Esophagus muscularis mucosa (tissue), 4 donors: ENCODE measurements around the gene GABRB2. TPM values are rescaled to one million over a fixed set of nuclear protein-coding genes. Genes with fewer than 3 reads are reported as not detected.

Experiments
- DNase-seq: peaks from one replicate; pipeline ENCODE4 v3.0.0-alpha.2; 2017; ENCODE audit errors: extremely low spot score
- H3K27ac ChIP-seq, 4 donors: fragments of 200-600 bp; sonication (generic); replicated peaks in 1 of 4; 1 replicate in 3 of 4; 2 replicates in 1 of 4; pipeline ENCODE4 v1.5.1; 2016 to 2019; ENCODE audit warnings: mild to moderate bottlenecking in 1 of 4
- H3K27me3 ChIP-seq, 4 donors: fragments of 200-600 bp; sonication (generic); one replicate each; pipeline versions ENCODE4 v1.5.1 to v1.6.0; 2016 to 2019
- H3K36me3 ChIP-seq, 4 donors: fragments of 200-600 bp; sonication (generic); one replicate each; pipeline ENCODE4 v1.5.1; 2016 to 2019
- H3K4me1 ChIP-seq, 4 donors: fragments of 200-600 bp; sonication (generic); one replicate each; pipeline ENCODE4 v1.5.1; 2016 to 2019
- H3K4me3 ChIP-seq, 4 donors: fragments of 200-600 bp; sonication (generic); 1 replicate in 2 of 4; 2 replicates in 2 of 4; pipeline ENCODE4 v1.5.1; 2016 to 2019; ENCODE audit warnings: mild to moderate bottlenecking in 4 of 4, moderate library complexity in 1 of 4
- H3K9me3 ChIP-seq, 4 donors: fragments of 200-600 bp; sonication (generic); 1 replicate in 3 of 4; 2 replicates in 1 of 4; pipeline ENCODE4 v1.5.1; 2016 to 2019
- CTCF ChIP-seq, 3 experiments: fragments of 200-600 bp in 2 of 3; fragments of 450-650 bp in 1 of 3; sonication (generic) in 2 of 3; IDR thresholded peaks; one replicate each; pipeline ENCODE4 v1.5.1; 2017 to 2019; ENCODE audit warnings: antibody characterized with exemption in 3 of 3, mild to moderate bottlenecking in 2 of 3, moderate library complexity in 1 of 3
- EP300 ChIP-seq: sonication (generic); formaldehyde crosslinking; IDR thresholded peaks from one replicate; pipeline ENCODE4 v1.6.1; 2017; ENCODE audit warnings: antibody characterized with exemption
- POLR2A ChIP-seq: fragments of 450-650 bp; IDR thresholded peaks from one replicate; pipeline ENCODE4 v1.6.1; 2017; ENCODE audit warnings: antibody characterized with exemption, moderate library complexity, mild to moderate bottlenecking, low read depth
- POLR2AphosphoS5 ChIP-seq, 2 donors: sonication (generic); formaldehyde crosslinking; IDR thresholded peaks; one replicate each; pipeline ENCODE4 v1.6.1; 2017; ENCODE audit warnings: antibody characterized with exemption in 2 of 2
- WGBS: methylation state at CpG from one replicate; pipeline ENCODE4 v1.1.5; 2018; 5-methylcytosine and 5-hydroxymethylcytosine counted together
- intact Hi-C: fragments of 100-400 bp; cut with DNase I; formaldehyde crosslinking; loops from one replicate; pipeline ENCODE4 v1.15.1; 2023
- total RNA-seq, 4 donors: library from RNA; depleted of rRNA; stranded (reverse); fragments of >200 nt; gene quantifications; one replicate each; pipeline versions ENCODE4 v1.1.0 to v1.2.1, GENCODE V29; 2016

The GABRB2 gene
- total RNA-seq, 4 donors from 2014 or later: 0.92 to 1.7 (median 1.2) TPM

GRCh38 chr5:161385027-161385426, 161.5 kb downstream of the GABRB2 start:
- Histone ChIP-seq H3K4me3 (no peak overlapping the region), H3K4me1 (peaks cover 0 to 4% (median 0%) of the 10 kb centered on the region in 4 donors), H3K36me3 (no peaks in the 10 kb centered on the region), H3K27ac (no peak overlapping the region), H3K9me3 (no peaks in the 10 kb centered on the region), H3K27me3 (no peaks in the 10 kb centered on the region)
- TF ChIP-seq EP300: no peak
- TF ChIP-seq CTCF (IDR thresholded peaks at IDR 0.05): no peak
- TF ChIP-seq POLR2A: no peak
- no peak for TF ChIP-seq POLR2AphosphoS5 (IDR thresholded peaks at IDR 0.05)
- DNase-seq: no peak
- intact Hi-C loops: no loop called here
- 40% methylated on average over 4 of the region's 4 CpGs for WGBS

DNA sequence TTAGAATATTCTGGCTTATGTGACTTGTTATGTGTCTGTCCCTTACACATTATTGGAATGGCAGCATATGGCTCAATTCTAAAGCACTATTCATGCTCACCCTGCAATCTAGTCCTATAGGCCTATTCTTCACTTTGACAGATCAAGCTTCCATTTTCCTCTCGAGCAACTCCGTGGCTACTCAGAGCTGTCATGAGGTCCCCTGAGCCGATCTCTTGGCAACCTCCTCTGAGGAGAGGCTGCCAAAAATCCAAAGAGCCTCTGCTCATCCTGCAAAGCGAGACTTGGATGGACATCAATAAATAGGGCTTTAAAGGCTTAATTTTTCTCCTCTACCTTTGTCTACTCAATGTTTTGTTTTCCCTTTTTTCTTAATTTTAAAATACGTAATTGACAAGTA, 163.8 kb downstream of the GABRB2 start:
- intact Hi-C loops: no loop called here
- no peak overlapping the region for H3K4me3 ChIP-seq
- no peaks in the 10 kb centered on the region for H3K36me3 ChIP-seq
- no peaks in the 10 kb centered on the region for H3K27me3 ChIP-seq
- H3K4me1 ChIP-seq: peaks cover 0 to 4% (median 0%) of the 10 kb centered on the region in 4 donors
- no peaks in the 10 kb centered on the region for H3K9me3 ChIP-seq
- no peak overlapping the region for H3K27ac ChIP-seq
- no peak for TF ChIP-seq EP300
- no peak for TF ChIP-seq CTCF (IDR thresholded peaks at IDR 0.05)
- TF ChIP-seq POLR2A: no peak
- no peak for TF ChIP-seq POLR2AphosphoS5 (IDR thresholded peaks at IDR 0.05)
- no peak for DNase-seq
- 52% methylated on average over 5 of the region's 5 CpGs for WGBS

GRCh38 chr5:161380486-161380885, 166.0 kb downstream of the GABRB2 start:
- DNase-seq: no peak
- H3K4me3 ChIP-seq: no peak overlapping the region
- 21% methylated on average over 1 of the region's 1 CpG for WGBS
- intact Hi-C loops: no loop called here
- H3K9me3 ChIP-seq: no peaks in the 10 kb centered on the region
- no peaks in the 10 kb centered on the region for H3K27me3 ChIP-seq
- no peaks in the 10 kb centered on the region for H3K36me3 ChIP-seq
- TF ChIP-seq EP300: no peak
- no peak for TF ChIP-seq POLR2A
- no peak for TF ChIP-seq CTCF (IDR thresholded peaks at IDR 0.05)
- TF ChIP-seq POLR2AphosphoS5 (IDR thresholded peaks at IDR 0.05): no peak
- no peak overlapping the region for H3K27ac ChIP-seq
- H3K4me1 ChIP-seq: peaks cover 0 to 4% (median 0%) of the 10 kb centered on the region in 4 donors

DNA sequence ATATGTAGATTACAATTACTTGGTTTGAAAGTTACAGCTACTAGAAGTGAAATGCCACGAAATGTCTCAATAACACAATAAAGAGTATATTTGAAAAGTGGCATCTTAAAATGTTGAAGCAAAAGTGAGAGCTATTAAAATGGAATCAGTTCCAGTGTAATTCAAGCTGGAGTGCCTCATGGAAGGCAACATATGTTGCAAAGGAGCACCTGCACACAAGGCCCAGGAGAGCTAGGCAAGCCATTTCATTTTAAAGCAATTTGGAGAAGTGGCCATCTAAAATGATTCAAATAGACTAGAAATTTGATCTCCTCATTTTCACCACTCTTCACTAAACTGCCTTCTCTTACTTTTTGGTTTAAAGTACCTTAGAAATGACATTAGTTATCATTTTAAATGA, 167.8 kb downstream of the GABRB2 start:
- H3K27ac ChIP-seq: no peak overlapping the region
- WGBS: 83% methylated on average over 1 of the region's 1 CpG
- H3K4me1 ChIP-seq: peaks cover 0 to 4% (median 0%) of the 10 kb centered on the region in 4 donors
- no peaks in the 10 kb centered on the region for H3K9me3 ChIP-seq
- intact Hi-C loops: no loop called here
- no peaks in the 10 kb centered on the region for H3K27me3 ChIP-seq
- no peak for TF ChIP-seq EP300
- no peak for TF ChIP-seq POLR2A
- no peak for TF ChIP-seq POLR2AphosphoS5 (IDR thresholded peaks at IDR 0.05)
- TF ChIP-seq CTCF (IDR thresholded peaks at IDR 0.05): no peak
- H3K4me3 ChIP-seq: no peak overlapping the region
- no peak for DNase-seq
- H3K36me3 ChIP-seq: no peaks in the 10 kb centered on the region

DNA sequence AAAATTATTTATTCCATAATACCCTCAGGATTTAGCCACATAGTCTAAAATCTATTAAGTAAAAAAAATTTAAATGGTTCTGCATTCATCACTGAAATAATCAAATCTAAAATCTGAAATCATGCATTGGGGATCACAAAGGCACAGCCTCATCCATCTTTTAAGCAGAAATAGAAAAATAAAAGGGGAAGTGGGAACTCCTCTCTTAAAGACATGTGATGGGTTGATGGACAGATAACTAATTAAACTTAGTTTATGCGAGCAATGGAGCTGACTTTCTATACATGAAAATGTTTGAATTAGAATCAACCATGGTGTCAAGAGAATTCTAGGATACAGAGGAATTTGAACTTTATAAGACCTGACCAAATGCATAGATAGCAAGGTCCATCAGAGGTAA, 170.5 kb downstream of the GABRB2 start:
- no peaks in the 10 kb centered on the region for H3K27me3 ChIP-seq
- intact Hi-C loops: no loop called here
- no peaks in the 10 kb centered on the region for H3K36me3 ChIP-seq
- DNase-seq: no peak
- H3K4me3 ChIP-seq: no peak overlapping the region
- WGBS: 82% methylated on average over 1 of the region's 1 CpG
- TF ChIP-seq CTCF (IDR thresholded peaks at IDR 0.05) (no peak), POLR2AphosphoS5 (IDR thresholded peaks at IDR 0.05) (no peak), EP300 (no peak)
- peaks cover 0 to 4% (median 0%) of the 10 kb centered on the region in 4 donors for H3K4me1 ChIP-seq
- no peak overlapping the region for H3K27ac ChIP-seq
- H3K9me3 ChIP-seq: no peaks in the 10 kb centered on the region
